Cardiac fibroblast (primary cell): ENCODE data around the gene ACSM2B.

Experiments
- DNase-seq, 2 donors: peaks; one replicate each; pipeline versions ENCODE4 v3.0.0 to v3.0.0-alpha.2; 2010; ENCODE audit warnings: low read depth in 2 of 2
- H3K4me3 ChIP-seq, 2 donors: replicated peaks in 1 of 2; 1 replicate in 1 of 2; 2 replicates in 1 of 2; pipeline ENCODE4 v1.5.1; 2011; ENCODE audit warnings: low read depth in 2 of 2, low read length in 2 of 2, mild to moderate bottlenecking in 2 of 2, moderate library complexity in 1 of 2
- CTCF ChIP-seq: IDR thresholded peaks from one replicate; pipeline ENCODE4 v1.5.1; 2011; ENCODE audit warnings: low read depth, mild to moderate bottlenecking, low read length, inconsistent platforms

The ACSM2B gene

GRCh38 chr16:20617271-20617670 is 41.1 kb upstream of the ACSM2B start:
- DNase-seq: no peak
- H3K4me3 ChIP-seq: no peak overlapping the region
- TF ChIP-seq CTCF: no peak

GRCh38 chr16:20614186-20615141 is 38.3 kb upstream of the ACSM2B start:
- no peak for TF ChIP-seq CTCF
- no peak for DNase-seq
- H3K4me3 ChIP-seq: no peak overlapping the region

GRCh38 chr16:20613481-20614185 is 37.5 kb upstream of the ACSM2B start:
- TF ChIP-seq CTCF: no peak
- H3K4me3 ChIP-seq: no peak overlapping the region
- no peak for DNase-seq

- no peak overlapping the region for H3K4me3 ChIP-seq
- TF ChIP-seq CTCF: no peak
- peak in 1 of 2 donors; percentile 71 for DNase-seq
Observed at GRCh38 chr16:20612551-20613480, 36.6 kb upstream of the ACSM2B start.

- DNase-seq: peak in 1 of 2 donors; percentile 10
- H3K4me3 ChIP-seq: no peak overlapping the region
- no peak for TF ChIP-seq CTCF
Observed at GRCh38 chr16:20611975-20612481, 35.9 kb upstream of the ACSM2B start.

- TF ChIP-seq CTCF: no peak
Observed at GRCh38 chr16:20611350-20611902, 35.3 kb upstream of the ACSM2B start.

More at GRCh38 chr16:20611350-20611902, 35.3 kb upstream of the ACSM2B start:
- no peak for DNase-seq
- no peak overlapping the region for H3K4me3 ChIP-seq
